SU-DHL-6 (cell line): ENCODE results near the gene PCSK2.

Experiments
- H2AFZ ChIP-seq: fragments of 200-600 bp; sonication (generic); 2 replicates; pipeline ENCODE4 v1.6.1; 2014; ENCODE audit warnings: low read depth, mild to moderate bottlenecking, moderate library complexity, mixed read lengths, antibody characterized with exemption, low read length; ENCODE audit not compliant: severe bottlenecking
- H3F3A ChIP-seq: fragments of 200-600 bp; shearing (Covaris generic); 2 replicates; pipeline ENCODE4 v1.6.0; 2016; ENCODE audit warnings: antibody characterized with exemption, mild to moderate bottlenecking; ENCODE audit not compliant: insufficient read depth
- H3K27ac ChIP-seq: fragments of 200-600 bp; sonication (generic); 2 replicates; pipeline ENCODE4 v1.5.1; 2016; ENCODE audit warnings: low read depth, mild to moderate bottlenecking, low read length, moderate library complexity, mixed read lengths
- H3K27me3 ChIP-seq: fragments of 200-600 bp; sonication (generic), shearing (Covaris generic); 2 replicates; pipeline ENCODE4 v1.6.0; 2014; ENCODE audit warnings: mild to moderate bottlenecking, low read length
- H3K36me3 ChIP-seq: fragments of 200-600 bp; sonication (generic); 2 replicates; pipeline ENCODE4 v1.6.1; 2014; ENCODE audit warnings: mild to moderate bottlenecking, low read length, mixed read lengths
- H3K4me2 ChIP-seq: fragments of 300-600, 200-600 bp; shearing (Covaris generic), sonication (generic); 2 replicates; pipeline ENCODE4 v1.6.0; 2014; ENCODE audit warnings: low read length, low read depth, mild to moderate bottlenecking; ENCODE audit not compliant: poor library complexity, severe bottlenecking
- H3K4me3 ChIP-seq: fragments of 200-600 bp; sonication (generic); 2 replicates; pipeline ENCODE4 v1.5.1; 2014; ENCODE audit warnings: antibody characterized with exemption, low read length, mild to moderate bottlenecking, mixed read lengths; ENCODE audit not compliant: insufficient read depth, poor library complexity, severe bottlenecking
- H3K79me2 ChIP-seq: fragments of 200-600 bp; sonication (generic); 2 replicates; pipeline ENCODE4 v1.6.1; 2014; ENCODE audit warnings: mild to moderate bottlenecking, low read length, moderate library complexity; ENCODE audit not compliant: insufficient read depth
- H3K9ac ChIP-seq: fragments of 200-600 bp; sonication (generic); 2 replicates; pipeline ENCODE4 v1.7.0; 2014; ENCODE audit warnings: mild to moderate bottlenecking, low read length
- H3K9me2 ChIP-seq: fragments of 200-600 bp; sonication (generic); replicated peaks from 2 replicates; pipeline ENCODE4 v1.6.1; 2014; ENCODE audit warnings: low read length; ENCODE audit not compliant: insufficient read depth
- H3K9me3 ChIP-seq: fragments of 200-600 bp; sonication (generic); 2 replicates; pipeline ENCODE4 v1.6.1; 2014; ENCODE audit warnings: low read length, mixed read lengths; ENCODE audit not compliant: insufficient read depth
- H4K20me1 ChIP-seq: fragments of 200-600 bp; sonication (generic); 2 replicates; pipeline ENCODE4 v1.6.1; 2014; ENCODE audit warnings: low read depth, mild to moderate bottlenecking, antibody characterized with exemption, low read length, moderate library complexity, mixed read lengths
- CTCF ChIP-seq: fragments of 200-600 bp; sonication (generic); IDR thresholded peaks from one replicate; pipeline ENCODE4 v1.5.1; 2017; ENCODE audit warnings: antibody characterized with exemption, mild to moderate bottlenecking, low read length, moderate library complexity; ENCODE audit not compliant: insufficient read depth, poor library complexity, severe bottlenecking
- EZH2phosphoT487 ChIP-seq: fragments of 200-600 bp; sonication (generic), shearing (Covaris generic); conservative IDR thresholded peaks from 2 replicates; pipeline ENCODE4 v1.6.1; 2018; ENCODE audit warnings: mild to moderate bottlenecking, antibody characterized with exemption, low read length, moderate library complexity, mixed read lengths

PCSK2 gene

DNA sequence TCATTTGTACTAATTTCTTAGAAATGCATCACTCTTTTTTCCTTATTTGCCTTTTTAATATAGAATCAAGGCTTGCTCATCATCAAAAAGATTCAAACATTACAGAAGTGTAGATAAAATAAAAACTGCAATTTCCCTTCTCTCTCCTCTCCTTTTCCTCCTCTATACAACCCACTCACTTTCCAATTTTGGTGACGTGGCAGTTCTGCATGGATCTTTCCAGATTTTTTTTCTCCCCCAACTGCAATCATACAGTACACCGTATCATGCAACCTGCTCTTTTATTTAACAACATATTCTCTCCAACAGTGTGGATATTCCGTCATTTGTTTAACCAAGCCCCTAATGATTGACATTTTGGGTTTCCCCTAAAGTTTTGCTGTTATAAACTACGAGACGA is 163.8 kb downstream of the PCSK2 start:
- H3K9me3 ChIP-seq = no peaks in the 10 kb centered on the region
- no peak overlapping the region for H3K27ac ChIP-seq
- no peaks in the 10 kb centered on the region for H3F3A ChIP-seq

DNA sequence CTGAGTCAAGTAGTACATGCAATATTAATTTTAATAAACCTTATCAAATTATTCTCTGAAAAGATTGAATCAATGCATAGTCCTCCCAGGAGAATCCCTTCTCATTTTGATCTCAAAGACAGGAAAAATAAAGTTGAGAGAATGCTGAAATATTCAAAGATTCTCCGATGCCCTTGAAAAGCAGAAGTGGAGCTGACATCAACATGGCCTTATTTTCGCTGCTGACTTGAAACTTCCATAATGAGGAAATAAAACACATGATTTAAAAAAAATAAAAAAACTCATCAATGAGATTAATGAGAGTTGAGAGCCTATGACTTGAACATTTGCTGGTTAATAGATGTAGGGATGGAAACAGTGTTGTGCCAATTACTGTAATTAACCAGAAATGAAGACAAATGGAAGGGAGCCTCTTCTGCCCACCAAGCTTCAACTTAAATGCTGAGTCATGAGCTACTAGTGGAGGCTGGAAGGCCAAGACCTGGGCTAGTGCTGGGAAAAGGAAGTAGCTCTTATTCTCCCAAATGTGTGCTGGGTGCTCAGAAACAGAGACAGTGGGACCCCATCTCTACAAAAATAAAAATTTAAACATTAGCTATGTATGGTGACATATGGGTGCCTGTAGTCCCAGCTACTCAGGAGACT is 164.4 kb downstream of the PCSK2 start:
- Histone ChIP-seq H3K9me2 (no peaks in the 10 kb centered on the region), H3K36me3 (no peaks in the 10 kb centered on the region), H3K4me2 (no peak overlapping the region), H3K27me3 (0 out of 2 replicates have a peak, but pooled peaks cover 2% of the 10 kb centered on the region), H3K4me3 (no peak overlapping the region), H3K79me2 (no peaks in the 10 kb centered on the region), H2AFZ (no peak overlapping the region), H4K20me1 (no peaks in the 10 kb centered on the region), H3K9ac (no peak overlapping the region), H3K9me3 (no peaks in the 10 kb centered on the region), H3F3A (no peaks in the 10 kb centered on the region), H3K27ac (no peak overlapping the region)
- TF ChIP-seq CTCF (no peak), EZH2phosphoT487 (no peak)

More for the DNA sequence above, 163.8 kb downstream of the PCSK2 start:
- no peak overlapping the region for H2AFZ ChIP-seq
- 0 out of 2 replicates have a peak, but pooled peaks cover 2% of the 10 kb centered on the region for H3K27me3 ChIP-seq
- no peaks in the 10 kb centered on the region for H4K20me1 ChIP-seq
- no peak for TF ChIP-seq EZH2phosphoT487
- TF ChIP-seq CTCF = no peak
- no peaks in the 10 kb centered on the region for H3K79me2 ChIP-seq
- H3K9ac ChIP-seq = no peak overlapping the region
- no peak overlapping the region for H3K4me2 ChIP-seq
- H3K36me3 ChIP-seq = no peaks in the 10 kb centered on the region
- no peak overlapping the region for H3K4me3 ChIP-seq
- no peaks in the 10 kb centered on the region for H3K9me2 ChIP-seq

DNA sequence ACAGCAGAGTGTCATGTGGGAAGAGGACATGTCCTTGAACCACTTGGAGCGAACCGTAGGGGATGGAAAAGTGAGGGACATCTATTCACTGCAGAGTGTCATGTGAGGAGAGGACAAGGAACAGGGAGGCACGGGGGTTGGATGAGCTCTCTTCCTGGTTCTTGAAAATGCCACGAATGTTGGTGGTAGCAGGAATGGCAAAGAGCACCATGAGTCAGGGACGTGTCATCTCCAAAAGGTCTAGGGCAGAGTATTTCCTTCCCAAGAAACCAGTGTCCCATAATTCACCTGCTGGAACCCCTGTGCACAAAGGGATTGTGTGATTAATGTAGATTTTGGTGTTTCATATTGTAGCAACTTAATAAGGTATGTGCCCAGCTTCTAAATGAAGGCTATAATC is 167.6 kb downstream of the PCSK2 start:
- Histone ChIP-seq H3K36me3 (no peaks in the 10 kb centered on the region), H3K27me3 (0 out of 2 replicates have a peak, but pooled peaks cover 2% of the 10 kb centered on the region), H3K4me2 (no peak overlapping the region), H3K27ac (no peak overlapping the region), H3K9me2 (no peaks in the 10 kb centered on the region), H3K4me3 (no peak overlapping the region), H3K79me2 (no peaks in the 10 kb centered on the region), H2AFZ (no peak overlapping the region), H4K20me1 (no peaks in the 10 kb centered on the region), H3K9ac (no peak overlapping the region), H3F3A (no peaks in the 10 kb centered on the region), H3K9me3 (no peaks in the 10 kb centered on the region)
- TF ChIP-seq EZH2phosphoT487 = no peak
- no peak for TF ChIP-seq CTCF
